Measurements from ENCODE around the gene LYSMD3. TPM values are rescaled to one million over a fixed set of nuclear protein-coding genes. Genes with fewer than 3 reads are reported as not detected.
A peak's percentile ranks its signal among the peaks of the same experiment; 100 is the strongest.

Gene LYSMD3
- total RNA-seq, 6 donors from 2014 or later: 4.2 to 37.5 (median 18.9) TPM

DNA sequence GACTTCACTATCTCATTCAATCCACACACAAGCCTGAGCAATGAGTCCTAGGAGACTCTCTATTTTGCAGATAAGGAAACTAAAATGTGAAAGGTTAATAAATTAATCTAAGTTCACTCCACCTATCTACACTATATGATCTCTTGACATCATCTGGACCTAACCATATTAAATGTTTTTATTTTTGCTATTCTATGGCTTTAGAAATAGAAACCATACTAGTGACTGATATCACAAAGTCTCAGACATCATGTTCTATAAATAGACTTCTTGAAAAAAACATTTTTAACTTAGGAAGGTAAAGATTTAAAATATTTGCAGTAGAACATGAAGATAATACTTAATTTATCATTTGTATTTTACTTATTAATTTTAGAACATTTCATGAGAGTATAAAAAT is 19.8 kb upstream of the LYSMD3 start:
- Histone ChIP-seq H3K4me3 (no peak overlapping the region), H3K36me3 (no peaks in the 10 kb centered on the region), H3K9me3 (no peaks in the 10 kb centered on the region), H3K4me1 (peaks cover 0 to 8% (median 0%) of the 10 kb centered on the region in 4 donors), H3K27me3 (no peaks in the 10 kb centered on the region), H3K27ac (no peak overlapping the region)
- ATAC-seq (ENCODE audit: low FRiP score in 2 of 2) (no peak), DNase-seq (no peak)
- TF ChIP-seq EP300 (IDR thresholded peaks at IDR 0.05) (no peak), POLR2A (IDR thresholded peaks at IDR 0.05) (no peak), POLR2AphosphoS5 (IDR thresholded peaks at IDR 0.05) (no peak)
- TF ChIP-seq, protein P1, sequence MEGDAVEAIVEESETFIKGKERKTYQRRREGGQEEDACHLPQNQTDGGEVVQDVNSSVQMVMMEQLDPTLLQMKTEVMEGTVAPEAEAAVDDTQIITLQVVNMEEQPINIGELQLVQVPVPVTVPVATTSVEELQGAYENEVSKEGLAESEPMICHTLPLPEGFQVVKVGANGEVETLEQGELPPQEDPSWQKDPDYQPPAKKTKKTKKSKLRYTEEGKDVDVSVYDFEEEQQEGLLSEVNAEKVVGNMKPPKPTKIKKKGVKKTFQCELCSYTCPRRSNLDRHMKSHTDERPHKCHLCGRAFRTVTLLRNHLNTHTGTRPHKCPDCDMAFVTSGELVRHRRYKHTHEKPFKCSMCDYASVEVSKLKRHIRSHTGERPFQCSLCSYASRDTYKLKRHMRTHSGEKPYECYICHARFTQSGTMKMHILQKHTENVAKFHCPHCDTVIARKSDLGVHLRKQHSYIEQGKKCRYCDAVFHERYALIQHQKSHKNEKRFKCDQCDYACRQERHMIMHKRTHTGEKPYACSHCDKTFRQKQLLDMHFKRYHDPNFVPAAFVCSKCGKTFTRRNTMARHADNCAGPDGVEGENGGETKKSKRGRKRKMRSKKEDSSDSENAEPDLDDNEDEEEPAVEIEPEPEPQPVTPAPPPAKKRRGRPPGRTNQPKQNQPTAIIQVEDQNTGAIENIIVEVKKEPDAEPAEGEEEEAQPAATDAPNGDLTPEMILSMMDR (IDR thresholded peaks at IDR 0.05): no peak

DNA sequence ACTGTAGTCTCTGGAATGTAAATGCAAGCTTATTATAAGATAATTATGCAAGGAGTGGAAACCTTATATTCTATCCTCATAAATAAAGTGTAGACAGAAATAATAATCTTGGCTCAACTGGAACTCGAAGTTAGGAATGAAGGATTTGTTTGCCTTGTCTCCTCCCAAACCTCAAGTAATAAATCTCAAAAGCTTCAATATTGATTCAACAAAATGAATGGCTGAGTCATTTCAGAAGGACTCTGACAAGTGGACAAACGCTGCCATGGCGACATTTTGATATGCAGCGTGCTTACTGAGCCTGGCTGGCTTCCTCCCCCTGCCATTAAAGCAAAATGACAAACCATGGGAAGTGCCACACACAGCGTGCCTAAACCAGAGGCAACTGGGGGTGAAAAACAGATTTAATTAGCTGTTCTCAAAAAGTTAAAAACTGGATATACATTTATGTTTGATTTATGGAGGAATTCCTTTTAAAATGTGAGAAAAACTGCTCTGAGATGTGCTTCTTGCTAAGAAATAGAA is 18.7 kb upstream of the LYSMD3 start:
- ATAC-seq (ENCODE audit: low FRiP score in 2 of 2): peak; percentile 51 to 78

DNA sequence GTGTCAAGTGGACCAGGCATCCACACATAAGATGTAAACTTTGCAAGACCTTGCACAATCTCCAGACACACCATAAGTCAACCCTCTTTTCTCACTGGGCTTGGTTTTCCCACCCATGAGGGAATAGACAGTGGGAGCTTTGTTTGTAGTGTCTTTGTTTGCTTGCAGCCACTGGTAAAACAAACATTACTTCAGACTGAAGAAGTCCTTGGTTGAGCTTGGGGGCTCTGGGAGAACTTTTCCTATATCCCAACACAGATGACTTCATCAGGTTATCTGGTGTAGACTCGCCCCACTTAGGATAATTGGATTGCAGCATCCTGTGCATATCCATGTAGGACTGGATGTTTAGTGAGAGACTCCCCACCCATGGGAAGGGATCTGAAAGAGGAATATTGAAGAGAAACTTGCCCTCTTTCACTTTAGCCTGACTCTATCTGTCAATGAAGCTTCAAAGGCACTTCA is 17.7 kb upstream of the LYSMD3 start:
- Histone ChIP-seq H3K4me3 (no peak overlapping the region), H3K36me3 (no peaks in the 10 kb centered on the region), H3K9me3 (no peaks in the 10 kb centered on the region), H3K27me3 (no peaks in the 10 kb centered on the region), H3K4me1 (peaks cover 0 to 8% (median 0%) of the 10 kb centered on the region in 4 donors), H3K27ac (peak overlapping the region in 2 of 4 donors; percentile 9 to 18)
- 75 to 88% methylated on average over 1 of the region's 1 CpG for WGBS, 2 donors
- ATAC-seq (ENCODE audit: low FRiP score in 2 of 2) (peak in 1 of 2 donors; percentile 46), DNase-seq (no peak)
- TF ChIP-seq EP300 (IDR thresholded peaks at IDR 0.05) (no peak), POLR2AphosphoS5 (IDR thresholded peaks at IDR 0.05) (no peak), POLR2A (IDR thresholded peaks at IDR 0.05) (no peak)
- TF ChIP-seq, protein P1 (IDR thresholded peaks at IDR 0.05): no peak

More for the DNA sequence above, 18.7 kb upstream of the LYSMD3 start:
- WGBS, 2 donors: 34 to 41% methylated on average over 5 of the region's 5 CpGs
- peaks cover 0 to 8% (median 0%) of the 10 kb centered on the region in 4 donors for H3K4me1 ChIP-seq
- H3K27me3 ChIP-seq: no peaks in the 10 kb centered on the region
- peak in 1 of 2 donors; percentile 87 for DNase-seq
- TF ChIP-seq EP300 (IDR thresholded peaks at IDR 0.05) (peak in 1 of 4 donors; percentile 62), POLR2A (IDR thresholded peaks at IDR 0.05) (no peak), POLR2AphosphoS5 (IDR thresholded peaks at IDR 0.05) (peak; percentile 21)
- TF ChIP-seq, protein P1 (IDR thresholded peaks at IDR 0.05): no peak
- no peaks in the 10 kb centered on the region for H3K36me3 ChIP-seq
- no peak overlapping the region for H3K4me3 ChIP-seq
- H3K9me3 ChIP-seq: no peaks in the 10 kb centered on the region
- H3K27ac ChIP-seq: peak overlapping the region in 1 of 4 donors; percentile 46

DNA sequence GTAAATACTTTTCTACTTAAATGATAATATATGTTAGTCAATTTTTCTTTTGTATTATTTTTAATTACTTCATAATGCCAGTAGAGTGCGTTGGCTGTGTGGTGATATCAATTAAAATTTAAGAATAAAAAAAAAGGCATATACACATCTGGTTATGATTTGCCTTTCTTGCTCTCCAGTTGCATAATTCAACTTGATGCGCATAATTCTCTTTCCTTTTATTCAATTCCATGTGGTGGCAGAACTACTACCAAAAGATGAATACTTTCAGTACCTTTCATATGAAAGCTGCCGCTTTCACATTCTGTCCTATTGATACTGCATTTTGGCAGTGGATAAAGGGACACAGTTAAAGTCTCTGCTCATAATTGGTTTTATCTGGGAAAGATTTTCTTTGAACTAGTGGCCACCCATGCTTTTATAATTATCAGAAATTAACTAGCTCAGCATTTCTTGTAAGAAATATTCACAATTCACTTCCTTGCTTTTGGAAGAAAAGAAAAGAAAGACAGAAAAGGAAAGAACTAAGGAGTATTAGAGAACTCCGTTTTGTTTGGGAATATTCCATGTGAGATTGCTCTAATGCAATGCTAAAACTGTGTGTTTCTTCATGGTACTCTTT is 16.9 kb upstream of the LYSMD3 start:
- TF ChIP-seq POLR2A (IDR thresholded peaks at IDR 0.05) (no peak), POLR2AphosphoS5 (IDR thresholded peaks at IDR 0.05) (no peak), EP300 (IDR thresholded peaks at IDR 0.05) (no peak)
- TF ChIP-seq, protein P1 (IDR thresholded peaks at IDR 0.05): no peak
- no peak overlapping the region for H3K4me3 ChIP-seq
- H3K9me3 ChIP-seq: no peaks in the 10 kb centered on the region
- peaks cover 0 to 8% (median 0%) of the 10 kb centered on the region in 4 donors for H3K4me1 ChIP-seq
- no peaks in the 10 kb centered on the region for H3K36me3 ChIP-seq
- DNase-seq (no peak), ATAC-seq (ENCODE audit: low FRiP score in 2 of 2) (no peak)
- WGBS, 2 donors: 72 to 78% methylated on average over 4 of the region's 4 CpGs
- H3K27ac ChIP-seq: no peak overlapping the region
- no peaks in the 10 kb centered on the region for H3K27me3 ChIP-seq
